Gastrocnemius medialis (tissue), 4 donors: ENCODE results near the gene PRSS21. TPM values are rescaled to one million over a fixed set of nuclear protein-coding genes. Genes with fewer than 3 reads are reported as not detected.

Experiments used
- ATAC-seq, 2 donors: fragments of 150-250 bp; one replicate each; pipeline ENCODE4 v1.9.1; 2016
- DNase-seq, 2 donors: peaks; one replicate each; pipeline ENCODE4 v3.0.0-alpha.2; 2019
- H3K27ac ChIP-seq, 4 donors: fragments of 200-600 bp; sonication (generic); 1 replicate in 1 of 4; 2 replicates in 3 of 4; pipeline ENCODE4 v1.5.1; 2016 to 2018; ENCODE audit warnings: mild to moderate bottlenecking in 2 of 4, moderate library complexity in 1 of 4
- H3K27me3 ChIP-seq, 3 donors: fragments of 200-600 bp; sonication (generic) in 2 of 3; 1 replicate in 1 of 3; 2 replicates in 2 of 3; pipeline versions ENCODE4 v1.5.1 to v1.6.0; 2016 to 2019; ENCODE audit warnings: mild to moderate bottlenecking in 1 of 3, moderate library complexity in 1 of 3
- H3K36me3 ChIP-seq, 2 donors: fragments of 200-600 bp; sonication (generic) in 1 of 2; one replicate each; pipeline ENCODE4 v1.5.1; 2017 to 2018
- H3K4me1 ChIP-seq, 2 donors: fragments of 200-600 bp; sonication (generic) in 1 of 2; one replicate each; pipeline ENCODE4 v1.5.1; 2016 to 2017; ENCODE audit warnings: mild to moderate bottlenecking in 2 of 2
- H3K4me3 ChIP-seq, 4 donors: fragments of 200-600 bp; sonication (generic) in 3 of 4; 1 replicate in 1 of 4; 2 replicates in 3 of 4; pipeline ENCODE4 v1.5.1; 2016 to 2019; ENCODE audit warnings: mild to moderate bottlenecking in 2 of 4
- H3K9me3 ChIP-seq, 3 donors: fragments of 200-600 bp; sonication (generic) in 2 of 3; 1 replicate in 1 of 3; 2 replicates in 2 of 3; pipeline ENCODE4 v1.5.1; 2016 to 2019
- CTCF ChIP-seq, 5 experiments: fragments of 450-650 bp in 3 of 5; fragments of 200-600 bp in 2 of 5; sonication (generic) in 2 of 5; IDR thresholded peaks in 4 of 5; conservative IDR thresholded peaks in 1 of 5; 1 replicate in 4 of 5; 2 replicates in 1 of 5; pipeline ENCODE4 v1.5.1; 2016 to 2019; ENCODE audit warnings: antibody characterized with exemption in 5 of 5, mild to moderate bottlenecking in 3 of 5, moderate library complexity in 3 of 5
- POLR2A ChIP-seq, 2 donors: fragments of 450-650 bp; IDR thresholded peaks; one replicate each; pipeline ENCODE4 v1.6.1; 2017; ENCODE audit warnings: antibody characterized with exemption in 2 of 2, mild to moderate bottlenecking in 2 of 2, moderate library complexity in 2 of 2
- in situ Hi-C, 4 donors: fragments of 200-750 bp; cut with MboI; loops; one replicate each; pipeline versions ENCODE4 v1.15.0 to v1.8.0; 2017; ENCODE audit warnings: low sequenced_read_pairs in 4 of 4
- intact Hi-C: fragments of 100-400 bp; cut with DNase I; formaldehyde crosslinking; loops from one replicate; pipeline ENCODE4 v1.15.1; 2023; ENCODE audit warnings: low total_unique reads
- total RNA-seq, 4 donors: library from RNA; depleted of rRNA; stranded (reverse); fragments of >200 nt; gene quantifications; one replicate each; pipeline versions ENCODE4 v1.1.0 to v1.2.3, GENCODE V29; 2016

PRSS21 gene
- total RNA-seq, 4 donors from 2014 or later: not detected

GRCh38 chr16:2785101-2785991 lies 31.7 kb upstream of the PRSS21 start:
- Histone ChIP-seq H3K27ac (no peak overlapping the region), H3K27me3 (peaks cover 37 to 50% (median 45%) of the 10 kb centered on the region in 3 donors), H3K4me3 (peak overlapping the region; percentile 8 to 35 (median 27)), H3K36me3 (no peaks in the 10 kb centered on the region), H3K9me3 (no peaks in the 10 kb centered on the region), H3K4me1 (no peaks in the 10 kb centered on the region)
- ATAC-seq (no peak), DNase-seq (no peak)
- in situ Hi-C loops: no loop called here
- TF ChIP-seq CTCF (IDR thresholded peaks at IDR 0.05 in 4 of 5, conservative IDR thresholded peaks at IDR 0.05 in 1 of 5) (peak in 1 of 5 experiments; percentile 12), POLR2A (IDR thresholded peaks at IDR 0.05) (no peak)
- intact Hi-C loops: no loop called here

- intact Hi-C loops: no loop called here
- no peak overlapping the region for H3K27ac ChIP-seq
- in situ Hi-C loops: no loop called here
- no peaks in the 10 kb centered on the region for H3K4me1 ChIP-seq
- H3K4me3 ChIP-seq: no peak overlapping the region
- TF ChIP-seq CTCF (IDR thresholded peaks at IDR 0.05 in 4 of 5, conservative IDR thresholded peaks at IDR 0.05 in 1 of 5) (no peak), POLR2A (IDR thresholded peaks at IDR 0.05) (no peak)
- peaks cover 46 to 58% (median 51%) of the 10 kb centered on the region in 3 donors for H3K27me3 ChIP-seq
- H3K9me3 ChIP-seq: no peaks in the 10 kb centered on the region
- no peak for DNase-seq
- H3K36me3 ChIP-seq: no peaks in the 10 kb centered on the region
- ATAC-seq: no peak
Observed at GRCh38 chr16:2786061-2786825, 30.8 kb upstream of the PRSS21 start.

GRCh38 chr16:2786826-2787151 lies 30.2 kb upstream of the PRSS21 start:
- H3K27me3 ChIP-seq: peaks cover 51 to 62% (median 52%) of the 10 kb centered on the region in 3 donors
- in situ Hi-C loops: no loop called here
- TF ChIP-seq CTCF (IDR thresholded peaks at IDR 0.05 in 4 of 5, conservative IDR thresholded peaks at IDR 0.05 in 1 of 5): no peak
- TF ChIP-seq POLR2A (IDR thresholded peaks at IDR 0.05): no peak

GRCh38 chr16:2787406-2787805 lies 29.6 kb upstream of the PRSS21 start, which contains the start of gene PRSS33:
Gene PRSS33 (minus strand): TSS chr16:2787560. CDS start chr16:2786547, 1,013 bp downstream.
- ATAC-seq (no peak), DNase-seq (no peak)
- H3K27me3 ChIP-seq: peaks cover 51 to 68% (median 56%) of the 10 kb centered on the region in 3 donors
- no peaks in the 10 kb centered on the region for H3K9me3 ChIP-seq
- H3K4me3 ChIP-seq: no peak within 1 kb of the TSS
- H3K4me1 ChIP-seq: no peaks in the 10 kb centered on the region
- no peak within 1 kb of the TSS for H3K27ac ChIP-seq
- TF ChIP-seq CTCF (IDR thresholded peaks at IDR 0.05 in 4 of 5, conservative IDR thresholded peaks at IDR 0.05 in 1 of 5): no peak
- TF ChIP-seq POLR2A (IDR thresholded peaks at IDR 0.05): no peak
- no peaks in the 10 kb centered on the region for H3K36me3 ChIP-seq
- intact Hi-C loops (no loop called here), in situ Hi-C loops (no loop called here)

More at GRCh38 chr16:2786826-2787151, 30.2 kb upstream of the PRSS21 start:
- Histone ChIP-seq H3K27ac (no peak overlapping the region), H3K4me1 (no peaks in the 10 kb centered on the region), H3K36me3 (no peaks in the 10 kb centered on the region), H3K9me3 (no peaks in the 10 kb centered on the region), H3K4me3 (no peak overlapping the region)
- no peak for DNase-seq
- ATAC-seq: no peak
- intact Hi-C loops: no loop called here
